A549 (cell line): ENCODE results near the gene NRXN3. TPM values are rescaled to one million over a fixed set of nuclear protein-coding genes. Genes with fewer than 3 reads are reported as not detected.

ENCODE experiments used
- ATAC-seq, 2 experiments: fragments of 200-7000 bp in 1 of 2; fragments of >200 bp in 1 of 2; cut with Nextera tagmentation in 1 of 2; cut with Tn5 transposase in 1 of 2; 3 replicates each; pipeline versions ENCODE4 v1.8.0 to v1.9.1; 2018 to 2020; ENCODE audit warnings: mild to moderate bottlenecking in 1 of 2, moderate library complexity in 1 of 2
- CTCF ChIA-PET: fragments of 300-600 bp; sonication (Branson Sonifier 250); formaldehyde crosslinking; extraction: SDS; loops from one replicate; lab custom pipeline; 2021; ENCODE audit warnings: antibody characterized with exemption, inconsistent platforms; lab: Yijun Ruan, JAX
- POLR2A ChIA-PET: fragments of 350-600 bp; formaldehyde crosslinking; extraction: SDS; loops from one replicate; lab custom pipeline; 2021; ENCODE audit warnings: antibody characterized with exemption, inconsistent platforms; lab: Yijun Ruan, JAX
- DNase-seq, 2 experiments: peaks; one replicate each; pipeline versions ENCODE4 v3.0.0 to v3.0.0-alpha.2; 2011 to 2016; ENCODE audit warnings: low read depth in 1 of 2, low spot score in 1 of 2
- FAIRE-seq: peaks from 2 replicates; lab custom pipeline; 2011; peaks lifted over from hg19 to GRCh38; lab: Jason Lieb, UNC
- H3K27ac ChIP-seq, 2 experiments: fragments of >200 bp; sonication (Bioruptor Twin); formaldehyde crosslinking; 3 replicates each; pipeline ENCODE4 v1.5.1; 2016 to 2017
- H3K4me1 ChIP-seq: fragments of >200 bp; sonication (Bioruptor Twin); formaldehyde crosslinking; 3 replicates; pipeline ENCODE4 v1.6.1; 2016
- H3K4me2 ChIP-seq: fragments of >200 bp; sonication (Bioruptor Twin); formaldehyde crosslinking; 3 replicates; pipeline ENCODE4 v1.6.1; 2016
- H3K4me3 ChIP-seq: fragments of >200 bp; sonication (Bioruptor Twin); formaldehyde crosslinking; 3 replicates; pipeline ENCODE4 v1.5.1; 2016
- H3K9me3 ChIP-seq: fragments of >200 bp; sonication (Bioruptor Twin); formaldehyde crosslinking; 3 replicates; pipeline ENCODE4 v1.6.1; 2016
- CBX2 ChIP-seq: fragments of 200-600 bp; sonication (generic); IDR thresholded peaks from 2 replicates; pipeline ENCODE4 v1.6.1; 2016; ENCODE audit warnings: low read depth, mild to moderate bottlenecking, borderline replicate concordance
- CEBPB ChIP-seq, 2 experiments: fragments of >200 bp in 1 of 2; sonication (Bioruptor Twin) in 1 of 2; formaldehyde crosslinking in 1 of 2; IDR thresholded peaks; 2 replicates each; pipeline ENCODE4 v1.6.1; 2012 to 2016
- CTCF ChIP-seq: fragments of >200 bp; sonication (Bioruptor Twin); formaldehyde crosslinking; IDR thresholded peaks from 3 replicates; pipeline ENCODE4 v1.5.1; 2016
- EHMT2 ChIP-seq: fragments of 200-600 bp; sonication (generic); IDR thresholded peaks from 2 replicates; pipeline ENCODE4 v1.6.1; 2016; ENCODE audit warnings: antibody characterized with exemption, low read depth, mild to moderate bottlenecking, moderate library complexity
- ESRRA ChIP-seq: fragments of 150-350 bp; IDR thresholded peaks from 2 replicates; pipeline ENCODE4 v1.6.1; 2014; ENCODE audit warnings: mild to moderate bottlenecking, low read length, borderline replicate concordance
- HOXB13 ChIP-seq: fragments of 250-450 bp; sonication (Bioruptor Pico); IDR thresholded peaks from 2 replicates; pipeline ENCODE4 v1.5.0; 2020; ENCODE audit warnings: low read depth, mild to moderate bottlenecking, moderate library complexity
- JUNB ChIP-seq: fragments of >200 bp; sonication (Bioruptor Twin); formaldehyde crosslinking; IDR thresholded peaks from 2 replicates; pipeline ENCODE4 v1.6.1; 2016
- MAZ ChIP-seq: fragments of 150-350 bp; IDR thresholded peaks from 2 replicates; pipeline ENCODE4 v1.6.1; 2014; ENCODE audit warnings: antibody characterized with exemption, low read depth, low read length, borderline replicate concordance
- NFE2L2 ChIP-seq: fragments of 150-350 bp; conservative IDR thresholded peaks from 2 replicates; pipeline ENCODE4 v1.6.1; 2014; ENCODE audit warnings: low read length
- RAD21 ChIP-seq, 2 experiments: fragments of >200 bp in 1 of 2; sonication (Bioruptor Twin) in 1 of 2; formaldehyde crosslinking in 1 of 2; IDR thresholded peaks in 1 of 2; conservative IDR thresholded peaks in 1 of 2; 2 replicates in 1 of 2; 3 replicates in 1 of 2; pipeline ENCODE4 v1.6.1; 2012 to 2018; ENCODE audit warnings: inconsistent platforms in 1 of 2
- RCOR1 ChIP-seq: fragments of 150-350 bp; IDR thresholded peaks from 2 replicates; pipeline ENCODE4 v1.6.1; 2014; ENCODE audit warnings: antibody characterized with exemption, low read length, low read depth
- REST ChIP-seq: fragments of 200-600 bp; sonication (generic); IDR thresholded peaks from 2 replicates; pipeline ENCODE4 v1.6.1; 2016; ENCODE audit warnings: antibody characterized with exemption, mild to moderate bottlenecking, moderate library complexity
- SMC3 ChIP-seq: fragments of >200 bp; sonication (Bioruptor Twin); formaldehyde crosslinking; IDR thresholded peaks from 3 replicates; pipeline ENCODE4 v1.6.1; 2018; ENCODE audit warnings: inconsistent platforms
- TFCP2L1 ChIP-seq: fragments of 250-450 bp; sonication (Bioruptor Pico); IDR thresholded peaks from 2 replicates; pipeline ENCODE4 v1.5.0; 2021; ENCODE audit warnings: mild to moderate bottlenecking
- ZC3H11A ChIP-seq: fragments of 450-650 bp; IDR thresholded peaks from 2 replicates; pipeline ENCODE4 v1.6.1; 2014; ENCODE audit warnings: antibody characterized with exemption, mild to moderate bottlenecking
- ZFP36 ChIP-seq: fragments of 450-650 bp; IDR thresholded peaks from 2 replicates; pipeline ENCODE4 v1.6.1; 2014; ENCODE audit warnings: borderline replicate concordance; ENCODE audit not compliant: partially characterized antibody
- whole genome bisulfite sequencing: methylation state at CpG from one replicate; pipeline ENCODE4 v1.1.6; 2017; ENCODE audit errors: missing lambda C conversion rate; 5-methylcytosine and 5-hydroxymethylcytosine counted together
- polyA plus RNA-seq, 4 experiments: library from polyadenylated mRNA; depleted of rRNA in 3 of 4; stranded (reverse); fragments of >200 nt; fragmentation: RNase III in 1 of 4; extraction: RNeasy Plus Mini Kit Qiagen cat#74134 plus additional on column Dnase treatment in 1 of 4; gene quantifications; 2 replicates in 3 of 4; 3 replicates in 1 of 4; pipeline ENCODE4 v1.2.3, GENCODE V29; 2011 to 2017
- TF ChIP-seq, protein P1 (sequence below): fragments of 250-450 bp; sonication (Bioruptor Pico); IDR thresholded peaks from 2 replicates; pipeline ENCODE4 v1.5.0; 2021; ENCODE audit warnings: mild to moderate bottlenecking, moderate library complexity, borderline replicate concordance

The NRXN3 gene
- polyA plus RNA-seq, 2 of the 4 experiments (the other 2 are of a cell fraction) = 0.62 to 2.3 TPM

DNA sequence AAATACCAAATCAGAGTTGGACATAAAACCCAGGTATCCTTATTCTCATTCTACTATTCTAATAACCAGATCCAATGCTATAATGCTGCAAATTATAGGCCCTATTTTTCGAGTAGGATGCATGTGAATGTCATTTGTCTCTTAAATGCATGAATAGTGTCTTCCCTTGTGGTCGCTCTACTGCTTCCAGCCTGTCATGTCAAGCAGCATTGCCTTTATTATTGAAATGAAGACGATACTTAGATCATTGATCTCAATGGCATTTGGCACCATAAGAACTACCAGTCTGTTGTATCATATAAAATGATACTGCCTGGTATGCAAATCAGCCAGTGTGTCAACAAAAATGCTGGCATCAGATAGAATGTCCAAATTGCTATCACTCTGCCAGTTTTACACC lies 1392.0 kb downstream of the NRXN3 start (continued):
- TF ChIP-seq, protein P1, sequence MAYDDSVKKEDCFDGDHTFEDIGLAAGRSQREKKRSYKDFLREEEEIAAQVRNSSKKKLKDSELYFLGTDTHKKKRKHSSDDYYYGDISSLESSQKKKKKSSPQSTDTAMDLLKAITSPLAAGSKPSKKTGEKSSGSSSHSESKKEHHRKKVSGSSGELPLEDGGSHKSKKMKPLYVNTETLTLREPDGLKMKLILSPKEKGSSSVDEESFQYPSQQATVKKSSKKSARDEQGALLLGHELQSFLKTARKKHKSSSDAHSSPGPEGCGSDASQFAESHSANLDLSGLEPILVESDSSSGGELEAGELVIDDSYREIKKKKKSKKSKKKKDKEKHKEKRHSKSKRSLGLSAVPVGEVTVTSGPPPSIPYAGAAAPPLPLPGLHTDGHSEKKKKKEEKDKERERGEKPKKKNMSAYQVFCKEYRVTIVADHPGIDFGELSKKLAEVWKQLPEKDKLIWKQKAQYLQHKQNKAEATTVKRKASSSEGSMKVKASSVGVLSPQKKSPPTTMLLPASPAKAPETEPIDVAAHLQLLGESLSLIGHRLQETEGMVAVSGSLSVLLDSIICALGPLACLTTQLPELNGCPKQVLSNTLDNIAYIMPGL = no peak
- TF ChIP-seq MAZ = no peak
- no peak for TF ChIP-seq CEBPB (IDR thresholded peaks at IDR 0.05)
- no peak for TF ChIP-seq ESRRA
- no peak for TF ChIP-seq CTCF
- TF ChIP-seq, all 56 proteins: peak for 0

DNA sequence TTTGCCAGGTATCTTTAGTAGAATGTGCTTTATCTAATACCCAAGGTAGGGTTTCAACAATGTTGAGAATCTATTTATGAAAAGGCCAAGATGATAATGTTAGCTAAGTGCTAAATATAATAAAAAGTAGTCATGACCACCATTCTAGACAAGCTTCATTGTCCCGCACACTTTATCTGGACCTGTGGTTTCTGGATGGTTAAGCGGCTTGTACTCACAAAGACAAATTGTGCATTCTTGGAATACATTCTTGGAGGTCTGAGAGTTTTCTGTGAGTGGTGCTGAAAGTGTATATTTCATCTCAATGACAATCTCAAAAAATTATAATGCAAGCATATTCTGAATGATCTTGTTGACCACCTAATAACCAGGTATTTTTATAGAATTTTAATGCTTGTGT lies 1394.2 kb downstream of the NRXN3 start:
- no peaks in the 10 kb centered on the region for H3K4me1 ChIP-seq
- ChIA-PET POLR2A (no interaction called here), CTCF (no interaction called here)
- FAIRE-seq (no peak), DNase-seq (no peak)
- H3K9me3 ChIP-seq = no peaks in the 10 kb centered on the region
- no peak overlapping the region for H3K27ac ChIP-seq
- no peak overlapping the region for H3K4me2 ChIP-seq
- no peak for TF ChIP-seq RAD21 (conservative IDR thresholded peaks at IDR 0.05 in 1 of 2, IDR thresholded peaks at IDR 0.05 in 1 of 2)
- no peak for TF ChIP-seq REST
- TF ChIP-seq ZC3H11A = no peak
- no peak for TF ChIP-seq JUNB
- TF ChIP-seq NFE2L2 = no peak
- no peak for TF ChIP-seq CTCF
- TF ChIP-seq SMC3 = no peak
- no peak for TF ChIP-seq ZFP36
- TF ChIP-seq CBX2 = no peak
- TF ChIP-seq HOXB13 (CRISPR knock-in tag) = no peak
- TF ChIP-seq TFCP2L1 (CRISPR knock-in tag) = no peak
- TF ChIP-seq EHMT2 = no peak
- no peak for TF ChIP-seq RCOR1
- TF ChIP-seq, all 56 proteins: peak for 0
- ATAC-seq = no peak
- H3K4me3 ChIP-seq = no peak overlapping the region
- WGBS = 87% methylated on average over 2 of the region's 2 CpGs
